GM12875 (cell line): ENCODE results near the gene PATJ.
"Not testable (repeated sequence)": the region's sequence is repeated elsewhere in the genome, so short reads cannot be mapped to it uniquely, and the experiment has no call there.

Experiments used
- H3K4me3 ChIP-seq: one replicate; pipeline ENCODE4 v1.5.1; 2011; ENCODE audit warnings: low read depth, low read length, control low read depth
- TF ChIP-seq, protein P1 (sequence below): IDR thresholded peaks from 2 replicates; pipeline ENCODE4 v1.5.1; 2011; ENCODE audit warnings: low read depth, mild to moderate bottlenecking, control low read depth, inconsistent platforms, low read length, moderate library complexity, borderline replicate concordance; ENCODE audit not compliant: insufficient read depth

Gene PATJ

GRCh38 chr1:61956784-61957183, 214.5 kb downstream of the PATJ start:
- TF ChIP-seq, protein P1, sequence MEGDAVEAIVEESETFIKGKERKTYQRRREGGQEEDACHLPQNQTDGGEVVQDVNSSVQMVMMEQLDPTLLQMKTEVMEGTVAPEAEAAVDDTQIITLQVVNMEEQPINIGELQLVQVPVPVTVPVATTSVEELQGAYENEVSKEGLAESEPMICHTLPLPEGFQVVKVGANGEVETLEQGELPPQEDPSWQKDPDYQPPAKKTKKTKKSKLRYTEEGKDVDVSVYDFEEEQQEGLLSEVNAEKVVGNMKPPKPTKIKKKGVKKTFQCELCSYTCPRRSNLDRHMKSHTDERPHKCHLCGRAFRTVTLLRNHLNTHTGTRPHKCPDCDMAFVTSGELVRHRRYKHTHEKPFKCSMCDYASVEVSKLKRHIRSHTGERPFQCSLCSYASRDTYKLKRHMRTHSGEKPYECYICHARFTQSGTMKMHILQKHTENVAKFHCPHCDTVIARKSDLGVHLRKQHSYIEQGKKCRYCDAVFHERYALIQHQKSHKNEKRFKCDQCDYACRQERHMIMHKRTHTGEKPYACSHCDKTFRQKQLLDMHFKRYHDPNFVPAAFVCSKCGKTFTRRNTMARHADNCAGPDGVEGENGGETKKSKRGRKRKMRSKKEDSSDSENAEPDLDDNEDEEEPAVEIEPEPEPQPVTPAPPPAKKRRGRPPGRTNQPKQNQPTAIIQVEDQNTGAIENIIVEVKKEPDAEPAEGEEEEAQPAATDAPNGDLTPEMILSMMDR: no peak
- no peak overlapping the region for H3K4me3 ChIP-seq

DNA sequence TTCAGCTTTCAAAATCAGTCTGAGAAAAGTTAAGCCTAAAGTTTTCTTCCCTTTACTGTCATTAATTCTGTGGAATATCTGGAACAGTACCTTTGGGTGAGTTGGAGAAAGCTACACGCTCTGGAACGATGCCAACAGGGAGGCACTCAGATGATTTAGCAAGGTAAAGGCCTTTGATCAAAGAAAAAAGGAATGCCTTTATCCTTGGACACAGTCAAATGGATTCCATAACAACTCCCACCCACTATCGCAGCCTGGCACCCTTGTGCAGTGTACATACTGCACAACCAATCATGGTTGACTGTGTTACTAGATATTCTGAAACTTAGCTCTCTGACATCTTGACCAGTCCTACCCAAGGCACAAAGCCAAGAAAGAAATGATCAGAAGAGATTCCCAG, 218.7 kb downstream of the PATJ start:
- no peak overlapping the region for H3K4me3 ChIP-seq
- TF ChIP-seq, protein P1: no peak

GRCh38 chr1:61962631-61963030, 220.4 kb downstream of the PATJ start:
- TF ChIP-seq, protein P1: no peak
- H3K4me3 ChIP-seq: no peak overlapping the region

DNA sequence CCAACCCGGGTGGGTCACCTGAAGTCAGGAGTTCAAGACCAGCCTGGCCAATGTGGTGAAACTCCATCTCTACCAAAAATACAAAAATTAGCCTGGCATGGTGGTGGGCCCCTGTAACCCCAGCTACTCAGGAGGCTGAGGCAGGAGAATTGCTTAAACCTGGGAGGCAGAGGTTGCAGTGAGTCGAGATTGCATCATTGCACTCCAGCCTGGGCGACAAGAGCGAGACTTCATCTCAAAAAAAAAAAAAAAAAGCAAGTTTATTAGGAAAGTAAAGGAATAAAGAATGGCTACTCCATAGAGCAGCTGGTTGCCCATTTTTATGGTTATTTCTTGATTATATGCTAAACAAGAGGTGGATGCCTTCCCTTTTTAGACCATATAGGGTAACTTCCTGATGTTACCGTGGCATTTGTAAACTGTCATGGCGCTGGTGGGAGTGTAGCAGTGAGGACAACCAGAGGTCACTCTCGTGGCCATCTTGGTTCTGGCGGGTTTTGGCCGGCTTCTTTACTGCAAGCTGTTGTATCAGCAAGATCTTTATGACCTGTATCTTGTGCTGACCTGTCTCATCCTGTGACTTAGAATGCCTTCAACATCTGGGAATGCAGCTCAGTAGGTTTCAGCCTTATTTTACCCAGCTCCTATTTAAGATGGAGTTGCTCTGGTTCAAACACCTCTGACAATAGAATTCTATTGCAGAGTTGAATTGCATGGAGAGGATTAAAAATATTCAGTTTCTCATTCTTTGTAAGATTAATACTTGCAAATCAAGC, 224.4 kb downstream of the PATJ start:
- not testable (repeated sequence) for H3K4me3 ChIP-seq

GRCh38 chr1:61967750-61968149, 225.5 kb downstream of the PATJ start:
- TF ChIP-seq, protein P1: no peak
- H3K4me3 ChIP-seq: no peak overlapping the region

- TF ChIP-seq, protein P1: no peak
- no peak overlapping the region for H3K4me3 ChIP-seq
Measured at GRCh38 chr1:61968869-61969268, 226.6 kb downstream of the PATJ start.

DNA sequence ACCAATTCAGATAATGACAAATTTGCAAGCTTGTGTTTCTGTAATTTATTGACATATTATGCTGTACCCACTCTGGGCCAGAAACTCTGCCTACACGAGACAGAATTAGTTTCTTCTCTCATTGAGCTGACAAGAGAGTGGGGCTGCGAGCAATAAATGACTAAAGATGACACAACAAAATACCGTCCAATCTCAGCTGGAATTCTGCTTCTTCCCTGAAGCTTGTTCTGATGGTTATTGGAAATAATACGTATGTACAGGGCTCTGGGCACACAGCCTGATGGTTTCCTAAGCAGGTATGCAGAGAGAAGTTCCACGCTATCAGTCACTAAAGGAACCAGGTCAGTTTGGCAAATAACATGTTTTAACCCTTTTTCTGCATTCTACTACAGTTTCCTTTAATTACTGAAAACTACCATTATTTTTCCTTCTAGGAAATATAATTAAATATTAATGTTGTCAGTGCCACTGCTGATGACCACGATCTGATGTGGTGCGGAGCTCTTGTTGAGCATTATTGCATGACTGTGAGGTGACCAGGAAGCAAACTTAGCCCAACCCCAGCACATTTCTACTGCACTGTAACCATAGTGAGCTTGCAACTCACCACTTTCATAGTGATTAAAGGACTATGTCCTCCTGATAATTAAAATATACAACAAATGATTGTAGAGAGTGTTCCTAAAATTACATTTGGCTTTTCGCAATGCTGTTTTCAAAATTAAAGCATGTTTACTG, 231.0 kb downstream of the PATJ start:
- TF ChIP-seq, protein P1: no peak
- H3K4me3 ChIP-seq: no peak overlapping the region
